ENCODE results near the gene ZRANB1. TPM values are rescaled to one million over a fixed set of nuclear protein-coding genes. Genes with fewer than 3 reads are reported as not detected.

The ZRANB1 gene
- total RNA-seq, 1 donor from 2014 or later = 24.5 TPM

DNA sequence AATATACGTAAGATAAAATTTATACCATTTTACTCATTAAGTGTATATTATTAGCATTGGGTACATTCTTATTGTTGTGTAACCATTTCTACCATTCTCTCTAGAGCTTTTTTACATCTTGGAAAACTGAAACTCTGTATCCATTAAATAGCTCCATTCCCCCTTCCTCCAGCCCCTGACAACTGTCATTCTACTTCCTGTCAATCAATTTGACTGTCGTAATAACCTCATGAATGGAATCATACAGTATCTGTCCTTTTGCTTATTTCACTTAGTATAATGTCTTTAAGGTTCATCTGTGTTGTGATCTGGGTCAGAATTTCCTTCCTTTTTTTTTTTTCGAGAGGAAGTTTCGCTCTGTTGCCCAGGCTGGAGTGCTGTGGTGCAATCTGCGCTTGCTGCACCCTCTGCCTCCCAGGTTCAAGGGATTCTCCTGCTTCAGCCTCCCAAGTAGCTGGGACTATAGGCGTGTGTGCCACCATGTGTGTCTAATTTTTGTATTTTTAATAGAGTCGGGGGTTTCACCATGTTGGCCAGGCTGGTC, 15.6 kb downstream of the ZRANB1 start:
- H3K27ac Mint-ChIP-seq = no peak overlapping the region
- H3K27me3 Mint-ChIP-seq = no peaks in the 10 kb centered on the region
- no peaks in the 10 kb centered on the region for H3K9me3 Mint-ChIP-seq
- H3K36me3 Mint-ChIP-seq = peaks cover 14% of the 10 kb centered on the region
- no peak for DNase-seq (ENCODE audit: extremely low spot score, unreplicated experiment)
- TF ChIP-seq, protein P1, sequence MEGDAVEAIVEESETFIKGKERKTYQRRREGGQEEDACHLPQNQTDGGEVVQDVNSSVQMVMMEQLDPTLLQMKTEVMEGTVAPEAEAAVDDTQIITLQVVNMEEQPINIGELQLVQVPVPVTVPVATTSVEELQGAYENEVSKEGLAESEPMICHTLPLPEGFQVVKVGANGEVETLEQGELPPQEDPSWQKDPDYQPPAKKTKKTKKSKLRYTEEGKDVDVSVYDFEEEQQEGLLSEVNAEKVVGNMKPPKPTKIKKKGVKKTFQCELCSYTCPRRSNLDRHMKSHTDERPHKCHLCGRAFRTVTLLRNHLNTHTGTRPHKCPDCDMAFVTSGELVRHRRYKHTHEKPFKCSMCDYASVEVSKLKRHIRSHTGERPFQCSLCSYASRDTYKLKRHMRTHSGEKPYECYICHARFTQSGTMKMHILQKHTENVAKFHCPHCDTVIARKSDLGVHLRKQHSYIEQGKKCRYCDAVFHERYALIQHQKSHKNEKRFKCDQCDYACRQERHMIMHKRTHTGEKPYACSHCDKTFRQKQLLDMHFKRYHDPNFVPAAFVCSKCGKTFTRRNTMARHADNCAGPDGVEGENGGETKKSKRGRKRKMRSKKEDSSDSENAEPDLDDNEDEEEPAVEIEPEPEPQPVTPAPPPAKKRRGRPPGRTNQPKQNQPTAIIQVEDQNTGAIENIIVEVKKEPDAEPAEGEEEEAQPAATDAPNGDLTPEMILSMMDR (conservative IDR thresholded peaks at IDR 0.05) = no peak
- H3K4me3 Mint-ChIP-seq = no peak overlapping the region
- H3K4me1 Mint-ChIP-seq (ENCODE audit: unreplicated experiment) = peaks cover 37% of the 10 kb centered on the region

DNA sequence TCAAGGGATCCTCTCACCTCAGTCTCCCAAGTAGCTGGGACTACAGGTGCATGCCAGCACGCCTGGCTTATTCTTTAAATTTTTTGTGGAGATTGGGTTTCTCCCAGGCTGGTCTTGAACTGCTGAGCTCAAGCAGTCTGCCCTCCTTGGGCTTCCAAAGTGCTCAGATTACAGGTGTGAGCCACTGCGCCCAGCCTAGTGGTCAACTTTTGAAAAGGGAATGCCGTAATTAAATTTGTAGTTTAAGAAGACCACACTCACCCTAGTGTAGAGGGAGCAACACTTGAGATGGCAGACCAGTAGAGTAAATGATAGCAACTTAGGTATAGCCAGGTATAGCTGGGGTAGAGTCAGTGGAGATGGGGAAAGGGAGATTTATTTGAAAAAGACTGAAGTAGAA, 17.6 kb downstream of the ZRANB1 start:
- Mint-ChIP-seq H3K27me3 (no peaks in the 10 kb centered on the region), H3K9me3 (no peaks in the 10 kb centered on the region), H3K4me1 (ENCODE audit: unreplicated experiment) (peaks cover 29% of the 10 kb centered on the region), H3K27ac (no peak overlapping the region), H3K36me3 (peaks cover 8% of the 10 kb centered on the region), H3K4me3 (no peak overlapping the region)
- DNase-seq (ENCODE audit: extremely low spot score, unreplicated experiment) = no peak
- TF ChIP-seq, protein P1 (conservative IDR thresholded peaks at IDR 0.05) = no peak

DNA sequence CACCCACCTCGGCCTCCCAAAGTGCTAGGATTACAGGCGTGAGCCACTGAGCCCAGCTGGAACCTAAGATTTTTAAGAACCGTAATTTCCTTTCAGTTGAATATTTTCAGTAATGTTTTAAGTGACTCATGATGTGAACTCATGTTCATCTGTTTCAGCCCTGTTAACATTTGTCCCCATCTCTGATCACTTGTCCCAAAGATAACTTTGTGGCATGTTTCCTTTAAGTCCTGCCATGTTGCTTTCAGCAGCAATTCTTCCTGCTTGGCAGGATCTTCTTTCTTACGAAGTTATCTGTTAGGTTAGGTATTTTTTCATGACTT, 19.3 kb downstream of the ZRANB1 start:
- Mint-ChIP-seq H3K36me3 (peaks cover 8% of the 10 kb centered on the region), H3K4me3 (no peak overlapping the region), H3K27me3 (no peaks in the 10 kb centered on the region), H3K4me1 (ENCODE audit: unreplicated experiment) (peaks cover 26% of the 10 kb centered on the region), H3K9me3 (no peaks in the 10 kb centered on the region), H3K27ac (no peak overlapping the region)
- no peak for DNase-seq (ENCODE audit: extremely low spot score, unreplicated experiment)
- TF ChIP-seq, protein P1 (conservative IDR thresholded peaks at IDR 0.05) = no peak

DNA sequence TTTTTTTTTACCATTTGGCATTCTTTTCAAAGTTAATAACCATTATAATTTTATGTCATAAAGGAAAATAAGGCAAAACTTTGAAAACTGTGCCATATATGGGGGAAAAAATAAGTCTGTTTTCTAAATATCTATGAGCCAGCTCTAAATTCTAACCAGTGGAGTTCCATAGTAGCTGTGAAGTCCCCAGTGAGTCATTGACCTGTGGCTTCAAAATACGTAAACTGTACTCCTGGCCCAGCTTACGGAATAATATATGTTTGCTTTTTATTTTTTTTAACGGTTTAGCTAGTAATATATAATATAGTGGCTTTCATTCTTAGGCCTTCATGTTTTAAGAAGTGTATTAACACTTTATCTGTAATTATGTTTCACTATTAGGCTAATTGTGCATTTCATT, 20.5 kb downstream of the ZRANB1 start:
- Mint-ChIP-seq H3K9me3 (no peaks in the 10 kb centered on the region), H3K4me3 (no peak overlapping the region), H3K27ac (no peak overlapping the region), H3K36me3 (peaks cover 15% of the 10 kb centered on the region), H3K4me1 (ENCODE audit: unreplicated experiment) (peaks cover 19% of the 10 kb centered on the region), H3K27me3 (no peaks in the 10 kb centered on the region)
- no peak for DNase-seq (ENCODE audit: extremely low spot score, unreplicated experiment)
- TF ChIP-seq, protein P1 (conservative IDR thresholded peaks at IDR 0.05) = no peak

DNA sequence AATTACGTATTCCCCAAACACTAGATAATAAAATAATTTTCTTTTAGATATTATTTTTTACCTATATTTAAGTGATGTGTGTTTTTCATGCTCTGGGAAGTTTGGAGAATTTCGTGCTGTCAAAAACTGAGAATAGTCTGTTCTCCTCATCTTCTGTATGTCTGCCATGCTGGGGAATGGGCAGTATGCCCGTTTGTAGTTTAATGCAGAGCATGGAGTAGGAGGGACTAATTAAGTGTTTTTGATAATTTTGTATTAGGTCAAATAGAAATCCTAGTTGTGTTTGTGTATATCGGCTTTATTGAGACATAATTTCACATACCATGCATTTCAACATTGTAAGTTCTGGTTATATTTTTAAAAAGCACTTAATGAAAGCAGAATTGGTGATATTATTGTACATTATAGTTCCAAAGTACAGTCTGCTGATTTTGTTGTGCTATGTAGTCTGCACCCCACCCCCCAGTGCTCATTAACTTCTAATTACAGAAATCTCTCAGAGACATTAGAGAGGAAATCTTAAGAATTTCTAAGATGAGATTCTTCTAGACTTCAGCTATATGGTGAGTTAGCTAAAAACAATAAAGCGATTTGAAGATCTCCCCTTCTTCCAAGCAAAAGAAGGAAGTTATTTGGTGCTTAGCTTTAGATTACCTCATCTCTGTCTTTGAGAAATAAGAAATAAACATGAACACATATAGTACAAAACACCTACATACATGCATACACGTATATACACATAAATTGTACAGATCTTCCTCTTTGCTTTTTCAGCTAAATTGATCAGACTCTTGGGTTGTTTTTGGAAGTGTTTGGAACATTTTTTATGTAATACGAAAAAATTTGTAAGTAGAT, 22.2 kb downstream of the ZRANB1 start:
- no peaks in the 10 kb centered on the region for H3K27me3 Mint-ChIP-seq
- H3K27ac Mint-ChIP-seq = no peak overlapping the region
- peaks cover 30% of the 10 kb centered on the region for H3K36me3 Mint-ChIP-seq
- no peak for DNase-seq (ENCODE audit: extremely low spot score, unreplicated experiment)
- peaks cover 15% of the 10 kb centered on the region for H3K4me1 Mint-ChIP-seq (ENCODE audit: unreplicated experiment)
- no peak overlapping the region for H3K4me3 Mint-ChIP-seq
- TF ChIP-seq, protein P1 (conservative IDR thresholded peaks at IDR 0.05) = no peak
- H3K9me3 Mint-ChIP-seq = no peaks in the 10 kb centered on the region
